HG03432 (cell line): ENCODE measurements around the gene SOCS2.

ENCODE experiments used
- ATAC-seq: cut with Tn5 transposase; IDR thresholded peaks from one replicate; pipeline ENCODE4 v1.9.1; 2021; ENCODE audit warnings: mild to moderate bottlenecking, moderate library complexity; ENCODE audit not compliant: unreplicated experiment

Gene SOCS2

DNA sequence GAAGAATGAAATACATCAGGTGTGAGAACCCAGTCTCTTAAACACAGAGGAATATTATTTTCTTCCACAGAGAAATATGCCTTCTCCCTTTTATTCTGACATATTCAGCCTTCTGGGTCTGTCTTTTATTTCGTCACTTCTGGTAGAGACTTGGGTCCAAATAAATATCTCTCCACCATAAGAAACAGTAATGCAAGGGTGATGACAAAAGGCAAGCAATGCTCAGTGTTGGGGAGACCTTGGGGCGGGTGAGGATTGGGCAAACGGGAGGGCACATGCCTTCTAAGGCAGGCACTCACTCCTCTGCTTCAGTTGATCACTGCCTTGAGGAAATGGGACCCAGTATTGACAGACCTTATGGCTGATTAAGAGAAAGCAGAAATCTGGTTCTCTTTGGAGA is 6.7 kb upstream of the SOCS2 start:
- no peak for ATAC-seq

DNA sequence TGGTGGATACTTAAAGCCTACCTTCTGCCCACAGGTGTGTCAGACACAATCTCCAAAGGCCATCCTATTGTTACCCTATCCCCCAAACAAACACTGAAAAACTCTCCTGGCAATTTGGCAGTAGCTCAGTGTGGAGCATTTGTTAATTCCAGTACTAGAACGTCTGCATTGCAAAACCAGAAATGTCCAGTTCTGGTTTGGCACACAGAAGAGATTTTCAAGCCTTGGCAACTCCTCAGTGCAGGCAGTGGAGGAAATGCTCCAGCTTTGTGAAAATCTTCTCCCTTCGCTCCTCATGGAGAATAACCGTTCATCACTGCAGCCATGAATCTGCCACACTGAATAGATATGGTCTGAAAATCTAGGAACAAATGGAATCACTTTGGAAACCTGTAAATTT is 5.3 kb upstream of the SOCS2 start:
- ATAC-seq: no peak

DNA sequence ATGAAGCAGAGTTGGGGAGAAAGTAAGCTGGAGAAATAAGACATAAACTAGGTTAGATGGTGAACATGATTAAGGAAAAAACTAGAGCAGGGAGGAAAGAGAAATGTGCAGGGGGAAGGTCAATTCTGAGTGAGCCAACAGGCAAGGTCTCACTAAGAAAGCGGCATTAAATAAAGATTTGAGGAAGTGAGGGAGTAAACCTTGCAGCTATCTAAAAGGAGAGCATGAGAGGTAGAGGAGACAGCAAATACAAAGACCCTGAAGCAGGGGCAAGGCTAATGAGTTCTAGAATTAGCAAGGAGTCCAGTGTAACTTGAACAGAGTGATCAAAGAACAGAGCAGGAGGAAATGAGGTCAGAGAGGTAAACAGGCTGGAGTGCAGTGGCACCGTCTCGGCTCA is 4.4 kb upstream of the SOCS2 start:
- ATAC-seq: no peak

DNA sequence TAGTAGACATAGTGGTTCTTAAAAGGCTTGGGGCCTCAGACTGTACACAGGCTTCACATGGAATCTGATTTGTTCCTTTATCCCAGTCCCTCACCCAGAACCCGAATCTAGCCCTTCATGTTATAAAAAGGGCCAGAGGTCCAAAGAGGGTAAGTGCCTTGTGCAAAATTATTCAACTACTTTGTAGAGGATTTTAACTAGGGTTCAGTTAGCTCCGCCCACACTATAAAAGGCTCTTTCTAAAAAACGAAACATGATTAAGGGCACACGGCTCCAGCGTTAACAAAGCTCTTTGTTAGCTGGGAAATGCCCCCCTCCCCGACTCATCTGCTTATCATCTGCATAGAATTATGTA is 3.2 kb upstream of the SOCS2 start:
- ATAC-seq: no peak

GRCh38 chr12:93569656-93570551 is 2.6 kb upstream of the SOCS2 start:
- peak; percentile 54 for ATAC-seq

DNA sequence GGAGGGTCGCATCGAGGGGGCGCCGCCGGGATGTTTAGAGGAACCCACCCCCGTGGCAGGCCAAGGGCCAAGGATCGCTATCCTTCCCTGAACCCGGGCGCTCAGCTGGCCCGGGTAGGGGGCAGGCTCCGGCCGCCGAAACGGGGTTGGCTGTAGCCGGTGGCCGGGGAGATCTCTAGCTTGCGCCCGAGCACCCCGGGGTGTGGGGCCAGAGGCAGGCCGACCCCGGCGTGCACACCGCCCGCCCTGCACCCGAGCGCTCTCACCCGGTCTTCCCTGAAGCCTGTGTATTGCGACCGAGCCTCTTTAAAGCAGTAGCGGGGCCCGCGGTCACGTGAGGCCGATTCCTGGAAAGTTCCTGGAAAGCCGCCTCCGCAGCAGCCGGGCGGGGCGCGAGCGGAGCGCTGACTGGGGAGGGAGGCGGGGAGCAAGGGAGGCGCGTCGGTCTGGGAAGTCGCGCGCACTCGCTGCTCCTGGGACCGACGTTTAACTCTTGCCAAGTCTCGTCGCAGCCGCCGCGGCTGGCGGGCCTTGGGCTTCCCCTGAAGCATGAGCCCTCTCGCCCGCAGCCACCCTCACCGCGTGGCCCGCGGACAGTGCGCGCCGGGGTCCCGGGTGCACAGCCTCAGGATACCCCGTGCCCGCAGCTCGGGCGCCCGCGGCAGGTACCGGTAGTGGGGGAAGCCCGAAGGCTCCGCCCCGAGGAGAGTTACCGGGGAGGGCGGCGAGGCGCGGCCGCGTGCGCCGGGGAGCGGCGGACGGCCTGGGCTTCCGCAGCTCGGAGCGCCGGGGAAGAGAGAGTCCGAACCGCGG is 1.7 kb upstream of the SOCS2 start:
- ATAC-seq: peak; percentile 53

DNA sequence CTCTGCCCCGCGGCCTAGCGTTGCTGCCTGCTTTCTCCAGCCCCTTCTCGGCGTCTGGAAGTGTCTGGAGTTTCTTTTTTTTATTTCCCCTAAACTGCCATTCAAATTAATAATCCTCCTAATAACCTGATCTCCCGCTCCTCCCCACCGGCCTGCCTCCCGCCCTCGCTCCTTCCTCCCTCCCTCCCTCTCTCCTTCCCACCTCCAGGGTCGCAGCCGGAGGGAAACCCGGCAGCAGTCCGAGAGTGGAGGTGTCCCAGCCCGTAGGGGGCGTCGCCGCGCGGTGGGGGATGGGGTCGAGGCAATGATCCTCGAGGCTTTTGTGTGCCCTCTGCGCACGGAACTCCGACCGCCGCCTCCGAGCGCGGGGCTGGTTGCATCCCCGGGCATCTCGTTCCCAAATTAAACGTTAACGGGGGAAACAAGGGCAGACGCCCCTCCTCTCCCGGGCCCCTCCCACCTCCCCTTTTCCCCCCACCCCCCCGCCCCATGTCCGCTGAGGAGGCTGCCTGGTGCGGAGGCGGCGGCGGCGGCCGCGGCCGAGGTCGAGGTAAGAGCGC is 1.0 kb upstream of the SOCS2 start:
- ATAC-seq: peak; percentile 33

DNA sequence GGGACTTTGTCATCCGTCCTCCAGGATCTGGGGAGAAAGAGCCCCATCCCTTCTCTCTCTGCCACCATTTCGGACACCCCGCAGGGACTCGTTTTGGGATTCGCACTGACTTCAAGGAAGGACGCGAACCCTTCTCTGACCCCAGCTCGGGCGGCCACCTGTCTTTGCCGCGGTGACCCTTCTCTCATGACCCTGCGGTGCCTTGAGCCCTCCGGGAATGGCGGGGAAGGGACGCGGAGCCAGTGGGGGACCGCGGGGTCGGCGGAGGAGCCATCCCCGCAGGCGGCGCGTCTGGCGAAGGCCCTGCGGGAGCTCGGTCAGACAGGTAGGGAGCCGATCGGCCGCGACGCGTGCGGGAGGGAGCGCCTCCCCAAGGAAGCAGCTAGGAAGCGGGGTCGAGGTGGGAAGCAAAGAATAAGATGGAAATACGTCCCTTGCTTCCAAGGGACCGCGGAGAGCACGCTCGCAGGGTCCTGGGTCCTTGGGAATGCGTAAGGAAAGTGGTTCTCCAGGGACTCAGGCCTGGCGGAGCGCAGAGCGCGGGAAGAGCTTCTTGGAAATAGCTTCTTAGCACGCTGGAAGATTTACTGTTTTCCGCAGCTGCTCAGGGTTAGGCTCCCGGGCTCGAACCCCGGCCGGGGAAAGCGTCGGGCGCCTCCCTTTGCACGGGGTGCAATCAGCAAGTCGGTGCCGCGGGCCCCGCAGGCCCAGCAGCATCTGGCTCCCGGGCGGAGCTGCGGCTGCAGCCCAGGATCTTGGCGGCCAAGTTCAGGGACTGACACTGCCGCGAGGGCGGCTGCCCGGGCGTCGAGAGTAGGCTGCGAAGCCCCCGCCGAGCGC is 457 bp downstream of the SOCS2 start:
- ATAC-seq: no peak

GRCh38 chr12:93573552-93574223 is 1.2 kb downstream of the SOCS2 start:
- ATAC-seq: no peak

GRCh38 chr12:93577222-93577621 is 4.7 kb downstream of the SOCS2 start:
- no peak for ATAC-seq

DNA sequence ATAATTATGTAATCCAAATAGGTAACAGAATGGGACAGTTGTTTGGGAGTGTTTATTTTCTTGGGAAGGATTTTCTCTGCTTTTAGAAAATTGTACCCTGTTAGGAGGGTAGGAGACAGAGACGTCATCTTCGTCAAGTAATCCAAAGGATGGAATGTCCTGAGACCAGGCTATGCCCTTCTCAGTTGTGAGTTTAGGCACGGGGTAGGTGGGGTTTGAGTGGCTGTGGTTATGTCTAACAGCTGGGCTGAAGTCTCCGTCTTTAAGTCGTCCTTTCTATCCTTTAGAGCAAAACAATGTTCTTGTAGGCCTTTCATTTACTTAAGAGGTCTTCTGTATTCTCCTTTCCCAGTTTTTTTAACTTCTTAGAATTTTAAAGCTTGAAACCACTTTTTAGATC is 5.7 kb downstream of the SOCS2 start:
- no peak for ATAC-seq

DNA sequence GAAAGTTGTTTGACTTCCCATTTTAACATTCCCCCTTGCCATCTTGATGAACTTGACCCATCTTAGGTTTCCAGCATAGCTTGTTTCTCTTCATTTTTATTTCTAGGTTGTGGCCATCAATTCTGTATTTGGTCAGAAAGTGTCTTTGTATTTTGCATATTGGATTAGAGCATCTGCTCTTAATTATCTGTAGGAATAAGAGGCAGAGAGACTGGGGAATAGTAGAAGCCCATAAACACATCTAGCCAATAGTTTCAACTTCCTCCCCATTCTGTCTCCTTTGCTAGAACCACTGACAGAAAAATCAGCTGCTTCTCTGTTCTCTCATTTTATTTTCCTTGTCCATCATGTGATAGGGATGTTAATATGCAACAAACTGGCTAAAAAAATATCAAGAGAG is 8.2 kb downstream of the SOCS2 start:
- ATAC-seq: no peak

DNA sequence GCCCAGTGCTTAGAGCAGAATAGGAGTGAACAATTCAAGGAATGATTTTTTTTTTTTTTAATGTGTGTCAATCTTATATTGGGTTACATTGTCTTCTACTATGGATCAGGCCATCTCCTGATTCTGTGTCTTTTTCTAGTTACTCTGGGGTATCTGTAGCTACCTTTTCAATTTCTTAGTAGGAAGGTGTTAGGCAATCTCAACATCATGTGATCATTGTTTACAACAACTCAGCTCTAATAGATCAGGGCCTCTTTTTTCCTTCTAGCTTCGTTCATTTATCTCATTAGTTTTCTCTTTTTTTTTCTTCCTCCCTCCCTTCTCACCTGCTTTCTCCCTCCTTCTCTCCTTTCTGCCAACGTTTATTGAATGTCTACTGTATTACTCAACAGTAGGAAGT is 8.9 kb downstream of the SOCS2 start:
- ATAC-seq: no peak

- ATAC-seq: no peak
Observed at GRCh38 chr12:93582351-93582750, 9.9 kb downstream of the SOCS2 start.

GRCh38 chr12:93583627-93584392 is 11.3 kb downstream of the SOCS2 start:
- no peak for ATAC-seq

- no peak for ATAC-seq
Observed at GRCh38 chr12:93585247-93585646, 12.8 kb downstream of the SOCS2 start.

- no peak for ATAC-seq
Observed at GRCh38 chr12:93587611-93588010, 15.1 kb downstream of the SOCS2 start.

- no peak for ATAC-seq
Observed at GRCh38 chr12:93589081-93589480, 16.6 kb downstream of the SOCS2 start.

- ATAC-seq: peak; percentile 92
Observed at GRCh38 chr12:93591137-93591868, 18.8 kb downstream of the SOCS2 start.
